HG03025 (cell line): Measurements from ENCODE around the gene MAD1L1.

Experiments
- ATAC-seq: cut with Tn5 transposase; IDR thresholded peaks from one replicate; pipeline ENCODE4 v1.9.1; 2021; ENCODE audit warnings: mild to moderate bottlenecking, moderate library complexity; ENCODE audit not compliant: unreplicated experiment, low FRiP score

The MAD1L1 gene

DNA sequence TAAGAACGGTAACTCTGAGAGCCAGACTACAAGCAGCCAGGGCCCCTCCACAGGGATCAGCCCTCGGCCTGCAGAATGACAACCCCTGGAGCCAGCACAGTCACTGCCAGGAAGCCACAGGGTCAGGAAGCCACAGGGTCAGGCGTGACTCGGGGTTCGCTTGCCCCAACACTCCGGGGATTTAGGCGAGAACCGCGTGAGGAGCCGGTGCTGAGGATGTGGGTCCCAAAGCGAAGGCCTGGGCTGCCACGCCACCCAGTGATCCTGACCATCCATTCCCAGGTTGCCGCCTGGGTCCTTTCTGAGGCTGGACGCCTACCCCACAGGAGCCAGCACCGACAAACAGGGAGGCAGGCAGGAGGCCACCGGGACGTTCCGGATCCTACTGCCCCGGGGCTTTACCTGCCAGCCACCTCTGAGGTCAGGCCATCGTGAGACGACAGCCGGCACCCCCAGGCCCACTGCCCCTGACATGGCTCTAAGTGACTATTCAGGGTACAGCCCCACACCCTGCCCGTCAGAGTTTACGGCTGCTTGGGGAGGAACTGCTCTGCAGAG is 334.0 kb downstream of the MAD1L1 start:
- no peak for ATAC-seq

DNA sequence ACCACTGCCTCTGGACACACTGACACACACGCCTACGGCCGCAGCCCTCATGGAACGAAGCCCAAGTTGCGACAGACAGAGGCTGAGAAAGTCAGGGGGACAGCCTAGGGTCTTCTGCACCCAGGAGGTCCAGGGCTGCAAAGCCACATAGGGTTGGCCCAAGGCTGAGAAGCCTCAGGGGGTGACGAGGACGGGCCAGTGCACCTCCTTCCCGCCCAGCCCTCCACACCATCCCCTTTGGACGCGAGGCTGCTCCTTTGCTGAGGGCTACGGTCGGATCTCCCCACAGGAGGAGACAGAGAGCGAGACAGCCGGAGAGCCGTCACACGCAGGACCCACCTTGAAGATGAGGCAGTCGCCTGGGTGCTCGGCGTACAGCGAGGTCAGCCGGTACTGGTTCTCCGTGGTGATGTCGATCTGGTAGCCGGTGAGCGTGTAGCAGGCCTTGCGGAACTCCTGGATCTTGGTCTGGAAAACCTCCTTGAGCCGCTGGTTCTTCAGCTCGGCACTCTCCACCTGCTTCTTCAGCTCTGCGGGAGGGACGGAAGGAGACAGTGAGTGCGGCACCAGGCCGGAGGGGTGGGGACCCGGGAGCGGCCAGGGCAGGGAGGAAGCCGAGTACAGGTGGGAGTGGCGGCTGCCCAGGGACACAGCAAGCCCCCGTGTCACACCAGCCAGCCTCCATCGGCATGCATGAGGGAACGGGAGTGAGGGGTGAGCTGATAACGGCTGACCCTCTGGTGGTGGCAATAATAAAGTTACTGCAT is 334.7 kb downstream of the MAD1L1 start:
- ATAC-seq = no peak

GRCh38 chr7:1897076-1897860 is 335.5 kb downstream of the MAD1L1 start:
- no peak for ATAC-seq

- no peak for ATAC-seq
These were observed 336.9 kb downstream of the MAD1L1 start for GRCh38 chr7:1895664-1896515.

DNA sequence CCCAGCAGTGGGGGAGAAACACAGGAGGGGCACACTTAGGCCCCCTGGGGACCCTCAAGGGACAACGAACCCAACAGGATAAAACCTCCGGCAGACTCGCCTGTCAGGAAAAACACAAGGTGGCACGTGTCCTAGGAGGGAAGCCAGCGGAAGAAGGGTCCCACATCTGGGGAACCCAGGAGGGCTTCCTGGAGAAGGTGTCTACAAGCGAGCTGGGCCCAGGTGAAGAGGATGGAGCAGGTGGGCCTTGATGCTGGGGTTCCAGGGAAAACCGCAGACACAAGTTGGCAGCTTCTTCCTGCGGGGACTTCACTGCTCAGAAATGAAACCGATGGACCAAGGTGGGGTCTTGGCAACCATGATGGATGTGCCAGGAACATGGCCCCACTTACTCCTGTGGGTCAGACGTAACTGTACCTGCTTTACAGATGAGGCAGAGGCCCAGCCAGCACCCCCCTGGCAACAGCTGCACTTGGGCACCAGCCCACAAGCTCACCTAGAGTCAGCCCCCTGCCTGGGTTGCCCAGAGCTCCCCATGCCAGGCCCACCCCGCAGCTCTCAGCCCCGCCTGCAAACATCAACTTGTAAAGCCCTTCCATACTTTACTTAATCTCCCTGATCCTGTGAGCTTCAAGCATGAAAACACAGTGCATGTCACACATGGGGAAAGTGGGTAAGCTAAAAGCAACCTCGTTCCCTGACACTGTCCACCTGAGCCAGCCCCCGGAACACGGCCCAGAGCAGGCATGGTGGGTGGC is 337.7 kb downstream of the MAD1L1 start:
- ATAC-seq = no peak

- no peak for ATAC-seq
These were observed 338.3 kb downstream of the MAD1L1 start for GRCh38 chr7:1894313-1894900.

DNA sequence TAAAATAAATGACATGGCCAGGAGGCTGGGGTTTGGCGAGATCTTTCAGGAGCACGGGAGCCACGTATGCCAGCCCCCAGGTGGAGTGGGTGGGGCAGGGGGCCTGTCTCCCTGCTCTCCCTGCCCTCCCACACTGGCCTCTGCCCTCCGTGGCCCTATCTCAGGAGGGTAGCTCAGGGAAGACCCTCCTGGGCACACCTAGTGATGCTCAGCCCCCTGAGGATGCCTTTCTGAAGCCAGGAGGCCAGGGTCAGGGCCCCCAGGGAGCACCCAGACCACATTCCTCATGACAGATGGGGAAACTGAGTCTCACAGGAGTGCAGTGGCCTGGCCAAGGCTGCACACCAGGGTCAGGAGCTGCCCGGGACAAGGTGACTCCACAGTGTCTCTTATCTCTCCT is 339.3 kb downstream of the MAD1L1 start:
- no peak for ATAC-seq

- no peak for ATAC-seq
These were observed 339.7 kb downstream of the MAD1L1 start for GRCh38 chr7:1893036-1893435.

DNA sequence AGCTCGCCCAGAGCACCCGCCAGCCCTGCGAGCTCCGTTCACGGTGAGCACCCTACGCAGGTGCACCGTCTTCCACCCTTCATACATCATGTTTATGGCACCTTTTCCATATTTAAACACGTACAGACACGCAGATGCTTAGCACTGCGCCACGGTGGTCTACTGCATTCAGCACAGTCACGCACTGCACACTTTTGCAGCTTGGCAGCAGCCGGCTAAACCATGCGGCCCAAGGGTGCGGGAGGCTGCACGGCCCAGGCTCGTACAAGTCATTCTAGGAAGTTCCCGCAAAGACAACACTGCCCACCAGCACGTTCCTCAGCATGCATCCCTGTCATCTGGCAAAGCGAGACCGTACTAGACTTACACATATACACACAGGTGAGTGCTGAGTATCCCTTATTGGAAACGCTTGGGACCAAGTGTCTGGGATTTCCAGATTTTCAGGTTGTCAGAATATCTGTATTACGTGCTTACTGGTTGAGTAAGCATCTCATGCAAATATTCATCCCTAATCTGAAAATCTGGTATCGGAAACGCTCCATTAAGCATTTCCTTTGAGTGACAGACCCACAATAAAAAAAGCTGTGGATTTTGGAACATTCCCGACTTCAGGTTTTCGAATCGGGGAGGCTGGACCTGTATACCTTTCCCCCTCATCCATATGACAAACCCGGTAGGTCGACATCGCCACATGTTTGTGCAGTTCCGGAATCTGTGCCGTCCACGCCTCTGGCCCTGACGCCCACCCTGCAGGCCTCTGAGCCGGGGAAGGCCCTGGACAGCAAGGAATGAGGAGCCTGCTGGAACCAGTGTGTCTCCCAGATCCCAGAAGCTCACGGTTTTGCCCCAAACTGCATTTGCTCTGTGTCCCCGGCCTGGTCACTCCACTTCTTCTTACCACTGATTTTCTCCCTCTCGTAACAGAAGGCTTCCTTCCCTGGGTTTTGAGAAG is 340.5 kb downstream of the MAD1L1 start:
- no peak for ATAC-seq

DNA sequence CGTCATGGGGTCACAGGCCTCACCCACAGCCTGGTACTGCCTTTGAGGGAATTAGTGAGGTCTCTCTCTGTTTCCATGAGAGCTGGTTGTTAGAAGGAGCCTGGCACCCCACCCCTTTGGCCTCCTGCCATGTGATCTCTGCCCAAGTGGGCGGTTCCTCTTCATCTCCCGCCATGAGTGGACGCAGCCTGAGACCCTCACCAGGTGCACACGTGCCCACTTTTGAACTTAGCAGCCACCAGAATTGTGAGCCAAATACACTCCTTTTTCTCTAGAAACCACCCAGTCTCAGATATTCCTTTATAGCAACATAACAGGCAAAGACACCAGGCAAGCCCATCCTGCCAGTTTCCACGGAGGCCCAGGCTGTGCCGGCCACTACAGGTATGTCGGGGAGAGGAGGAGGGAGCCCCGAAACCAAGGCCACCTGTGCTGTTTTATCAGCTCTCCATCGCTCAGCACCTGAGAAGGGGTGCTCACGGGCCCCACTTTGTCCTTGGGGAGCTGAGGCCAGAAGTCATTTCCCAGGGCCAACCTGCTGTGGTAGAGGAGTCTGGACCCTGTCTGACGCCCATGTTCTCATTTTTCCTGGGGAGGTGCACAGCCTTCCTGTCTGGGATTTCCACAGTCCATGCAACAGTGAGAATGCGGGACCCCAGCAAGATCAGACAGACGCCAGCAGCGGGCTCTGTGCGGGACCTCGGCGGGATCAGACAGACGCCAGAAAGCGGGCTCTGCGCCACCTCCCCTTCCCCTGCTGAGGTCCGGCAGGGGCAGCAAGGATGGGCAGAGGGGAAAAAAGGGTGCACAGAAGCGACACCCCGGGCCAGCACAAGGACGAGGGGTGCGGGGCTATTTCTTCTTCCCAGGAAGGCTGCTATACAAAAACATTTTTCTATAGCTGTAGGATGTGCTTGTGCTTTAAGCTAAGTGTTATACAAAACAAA is 342.2 kb downstream of the MAD1L1 start:
- no peak for ATAC-seq

DNA sequence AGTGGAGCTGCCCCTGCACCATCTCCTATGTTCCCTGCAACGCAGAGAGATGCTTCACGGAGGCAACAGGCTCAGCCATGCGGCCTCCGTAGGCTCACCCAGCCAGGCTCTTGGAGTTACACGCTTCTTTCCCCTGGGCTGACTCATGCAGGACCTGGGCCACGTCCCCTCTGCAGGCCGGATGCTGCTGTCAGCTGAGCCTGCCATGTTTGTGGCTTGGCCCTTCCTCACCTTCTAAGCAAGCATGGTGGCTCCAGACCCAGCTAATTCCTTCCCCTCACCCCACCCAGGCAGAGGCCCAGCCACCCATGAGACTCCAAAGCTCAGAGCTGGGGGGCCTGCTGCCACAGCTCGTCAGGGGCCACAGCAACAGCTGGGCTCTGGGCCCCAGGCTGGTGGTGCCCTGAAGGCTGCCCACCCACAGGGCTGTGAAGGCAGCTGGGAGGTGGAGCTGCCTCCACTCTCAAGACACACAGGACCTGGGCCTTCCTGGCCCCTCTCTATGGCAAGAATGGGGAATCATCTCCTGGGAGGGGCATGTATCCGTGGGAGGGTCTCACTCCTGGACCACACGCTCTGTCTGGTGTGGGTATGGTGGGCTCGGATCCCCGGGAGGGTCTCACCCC is 343.1 kb downstream of the MAD1L1 start:
- ATAC-seq = no peak

DNA sequence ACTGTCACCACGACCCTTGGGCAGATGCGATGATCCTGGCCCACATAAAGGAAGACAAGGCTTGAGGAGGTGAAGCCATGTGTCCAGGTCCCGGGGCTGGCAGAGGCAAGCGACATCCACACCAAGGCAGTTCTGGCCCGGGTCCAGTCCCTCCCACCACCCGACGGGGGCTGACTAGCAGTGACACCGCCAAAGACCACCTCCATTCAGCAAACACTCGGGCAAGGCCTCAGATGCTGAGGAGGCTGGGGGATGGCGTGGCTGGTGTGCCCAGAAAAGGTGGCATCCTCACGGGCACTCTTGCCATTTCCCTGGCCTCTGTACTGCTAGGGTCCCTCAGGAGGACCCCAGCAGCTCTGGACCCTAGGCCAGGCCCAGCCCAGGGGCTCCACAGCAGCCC is 343.7 kb downstream of the MAD1L1 start:
- no peak for ATAC-seq

DNA sequence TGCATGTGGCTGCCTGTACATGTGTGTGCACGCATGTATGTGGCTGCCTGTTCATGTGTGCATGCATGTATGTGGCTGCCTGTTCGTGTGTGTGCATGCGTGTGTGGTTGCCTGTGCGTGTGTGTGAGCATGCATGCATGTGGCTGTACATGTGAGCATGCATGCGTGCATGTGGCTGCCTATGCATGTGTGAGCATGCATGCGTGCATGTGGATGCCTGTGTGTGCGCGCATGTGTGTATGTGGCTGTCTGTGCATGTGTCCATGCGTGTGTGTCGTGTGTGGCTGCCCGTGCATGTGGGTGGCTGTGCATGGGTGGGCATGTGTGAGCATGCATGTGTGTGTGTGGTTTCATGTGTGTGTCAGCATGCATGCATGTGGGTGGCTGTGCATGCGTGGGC is 344.3 kb downstream of the MAD1L1 start:
- no peak for ATAC-seq

GRCh38 chr7:1887251-1887650 is 345.5 kb downstream of the MAD1L1 start:
- no peak for ATAC-seq

DNA sequence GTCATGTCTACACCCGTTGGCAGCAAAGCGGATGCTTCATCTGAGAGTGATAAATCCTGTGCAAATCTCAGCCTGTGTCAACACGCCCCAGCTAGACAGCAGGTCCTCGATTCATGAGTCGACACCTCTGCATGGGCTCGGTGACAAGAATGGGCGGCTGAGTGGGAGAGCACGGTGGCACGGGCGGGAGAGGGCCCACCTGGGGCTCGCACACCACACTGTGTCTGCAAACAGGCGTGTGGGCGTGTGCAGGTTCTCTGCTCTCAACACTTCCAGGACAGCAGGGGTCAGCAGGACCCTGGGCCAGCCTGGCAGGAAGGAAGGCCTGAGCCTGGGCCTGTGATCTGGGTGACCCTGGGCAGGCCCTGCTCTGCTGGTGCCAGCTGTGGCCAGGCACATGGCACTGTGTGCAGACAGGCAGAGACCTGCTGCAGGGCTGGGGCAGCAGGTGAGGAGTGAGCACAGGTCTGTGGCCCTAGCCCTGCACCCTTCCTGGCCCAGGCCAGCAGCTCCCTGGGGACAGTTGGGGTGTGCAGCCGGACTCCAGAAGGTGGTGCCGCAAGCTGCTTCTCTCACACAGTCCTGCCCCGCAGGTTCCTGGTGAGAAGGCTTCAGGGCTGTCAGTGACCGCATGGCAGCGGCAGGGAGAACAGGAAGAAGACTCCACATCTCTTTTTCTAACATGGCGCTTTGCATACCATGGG is 346.2 kb downstream of the MAD1L1 start:
- ATAC-seq = no peak

- ATAC-seq = no peak
These were observed 347.1 kb downstream of the MAD1L1 start for GRCh38 chr7:1885465-1886226.
